GM21526 (cell line): ENCODE data around the gene TMEM258.

Source experiments
- ATAC-seq: cut with Tn5 transposase; IDR thresholded peaks from one replicate; pipeline ENCODE4 v1.9.1; 2021; ENCODE audit warnings: moderate library complexity; ENCODE audit not compliant: unreplicated experiment, low FRiP score

Gene TMEM258

GRCh38 chr11:61826930-61827570 lies 34.7 kb upstream of the TMEM258 start:
- ATAC-seq: peak; percentile 8

GRCh38 chr11:61820174-61820573 lies 27.8 kb upstream of the TMEM258 start:
- ATAC-seq: no peak

- no peak for ATAC-seq
Measured at GRCh38 chr11:61817471-61818202, 25.2 kb upstream of the TMEM258 start.

- ATAC-seq: peak; percentile 46
Measured at GRCh38 chr11:61816736-61817455, 24.5 kb upstream of the TMEM258 start, which contains the start of gene FADS1. Gene FADS1 (minus strand): TSS chr11:61817003. CDS start chr11:61816929, 74 bp downstream.

GRCh38 chr11:61815790-61816735 lies 23.7 kb upstream of the TMEM258 start:
- ATAC-seq: peak; percentile 38

GRCh38 chr11:61814958-61815789 lies 22.8 kb upstream of the TMEM258 start:
- peak; percentile 42 for ATAC-seq

DNA sequence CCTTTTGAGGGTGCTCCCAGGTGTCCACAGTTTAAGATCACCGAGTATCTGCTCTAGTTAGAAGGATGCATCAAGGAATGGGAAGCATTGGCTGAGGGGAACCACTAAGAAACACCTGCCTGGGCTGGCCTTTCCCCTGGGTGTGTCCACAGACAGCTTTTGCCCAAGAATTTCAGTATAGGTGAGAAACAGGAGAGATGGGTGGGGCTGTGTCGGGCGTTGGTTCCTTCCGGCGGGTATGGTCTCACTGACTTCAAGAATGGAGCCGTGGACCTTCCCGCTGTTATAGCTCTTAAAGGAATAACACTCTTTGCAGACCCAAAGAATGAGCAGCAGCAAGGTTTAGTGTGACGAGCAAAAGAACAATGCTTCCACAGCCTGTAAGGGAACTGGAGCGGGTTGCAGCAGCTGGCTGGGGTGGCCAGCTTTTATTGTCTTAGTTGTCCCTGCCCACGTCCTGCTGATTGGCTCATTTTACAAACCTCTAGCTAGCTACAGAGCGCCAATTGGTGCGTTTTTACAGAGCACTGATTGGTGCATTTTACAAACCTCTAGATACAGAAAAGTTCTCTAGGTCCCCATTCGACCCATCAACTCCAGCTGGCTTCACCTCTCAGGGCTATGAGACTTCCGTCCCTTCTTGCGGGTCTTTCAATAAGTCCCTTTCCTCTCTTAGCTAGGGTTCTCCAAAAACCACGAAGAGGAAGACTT lies 22.0 kb upstream of the TMEM258 start:
- ATAC-seq: no peak

DNA sequence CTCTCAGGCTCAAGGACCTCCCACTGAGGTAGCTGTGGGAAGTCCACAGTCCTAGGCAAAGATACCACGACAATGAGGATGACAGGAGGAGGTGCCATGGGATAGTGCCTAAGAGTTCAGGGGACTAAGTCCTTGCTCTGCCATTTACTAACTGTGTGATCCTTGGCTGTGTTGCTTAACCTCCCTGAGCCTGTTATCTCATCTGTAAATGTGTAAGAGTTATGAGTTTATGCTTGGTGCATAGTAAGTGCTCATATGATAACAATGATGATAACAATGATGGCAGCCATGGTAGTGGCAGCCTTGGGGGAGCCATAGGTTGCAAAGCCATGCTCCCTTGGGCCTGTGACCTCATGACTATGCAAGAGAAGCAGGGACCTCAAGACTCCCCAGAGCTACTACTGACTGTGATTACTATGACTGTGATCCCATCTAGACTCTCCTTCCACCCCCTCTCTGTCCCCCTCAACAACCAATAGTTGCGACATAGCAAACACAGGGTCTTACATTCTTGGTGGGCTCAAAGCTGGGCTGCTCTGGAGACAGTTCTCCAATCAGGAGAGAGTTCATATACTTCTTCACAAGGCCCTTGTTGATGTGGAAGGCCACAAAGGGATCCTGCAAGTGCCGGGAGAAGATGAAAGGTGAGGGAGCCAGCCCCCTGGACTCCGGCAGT lies 20.5 kb upstream of the TMEM258 start:
- no peak for ATAC-seq

DNA sequence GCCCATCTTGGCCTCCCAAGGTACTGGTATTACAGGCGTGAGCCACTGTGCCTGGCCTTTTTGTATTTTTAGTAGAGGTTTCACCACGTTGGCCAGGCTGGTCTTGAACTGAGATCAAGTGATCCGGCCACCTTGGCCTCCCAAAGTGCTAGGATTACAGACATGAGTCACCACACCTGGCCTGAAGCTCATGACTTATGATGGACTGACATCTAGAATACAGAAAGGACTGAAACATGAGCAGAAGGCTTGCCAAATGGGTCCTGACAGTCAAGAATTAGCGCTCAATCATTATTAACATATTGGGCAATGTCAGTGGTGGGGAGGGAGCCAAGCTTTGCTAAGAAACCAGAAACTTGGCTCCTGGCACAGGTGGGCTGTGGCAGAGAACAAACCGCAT lies 19.4 kb upstream of the TMEM258 start:
- no peak for ATAC-seq

DNA sequence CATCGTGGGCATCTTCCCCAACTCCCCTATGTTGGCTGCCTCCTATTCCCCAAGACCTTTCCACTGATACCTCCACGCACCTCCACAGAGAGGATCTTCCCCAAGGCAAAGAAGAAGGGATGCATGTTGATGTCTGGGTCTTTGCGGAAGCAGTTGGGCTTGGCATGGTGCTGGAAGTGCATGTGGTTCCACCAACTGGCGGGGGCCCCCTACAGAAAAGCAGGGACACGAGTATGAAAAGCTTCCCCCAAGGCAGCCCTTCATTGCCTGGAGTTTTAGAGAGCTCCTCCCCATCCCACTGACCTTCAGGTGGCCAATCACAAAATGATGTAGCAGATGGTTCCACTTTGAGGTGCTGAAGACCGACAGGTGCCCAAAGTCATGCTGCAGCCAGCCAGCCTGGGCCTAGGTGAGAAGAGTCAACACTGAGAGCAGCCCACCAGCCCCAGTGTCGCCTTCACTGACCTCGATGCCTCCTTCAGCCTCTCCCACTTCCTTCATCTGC lies 18.3 kb upstream of the TMEM258 start:
- ATAC-seq: no peak

DNA sequence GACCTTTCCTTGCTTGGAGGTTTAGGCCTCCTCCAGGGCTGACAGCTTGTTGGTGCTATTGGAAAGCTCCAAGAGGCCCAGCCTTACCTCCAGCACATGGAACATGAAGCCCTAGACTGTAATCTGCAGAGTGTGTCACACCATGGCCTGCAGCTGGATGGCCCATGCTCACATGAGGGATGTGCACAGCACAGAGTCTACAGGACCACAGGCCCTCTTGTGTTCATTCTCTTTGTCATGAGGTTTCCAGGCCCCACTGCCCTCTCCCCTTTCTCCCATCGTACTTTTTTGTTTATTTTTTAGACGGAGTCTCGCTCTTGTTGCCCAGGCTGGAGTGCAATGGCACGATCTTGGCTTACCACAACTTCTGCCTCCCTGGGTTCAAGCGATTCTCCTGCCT lies 14.4 kb upstream of the TMEM258 start:
- no peak for ATAC-seq

DNA sequence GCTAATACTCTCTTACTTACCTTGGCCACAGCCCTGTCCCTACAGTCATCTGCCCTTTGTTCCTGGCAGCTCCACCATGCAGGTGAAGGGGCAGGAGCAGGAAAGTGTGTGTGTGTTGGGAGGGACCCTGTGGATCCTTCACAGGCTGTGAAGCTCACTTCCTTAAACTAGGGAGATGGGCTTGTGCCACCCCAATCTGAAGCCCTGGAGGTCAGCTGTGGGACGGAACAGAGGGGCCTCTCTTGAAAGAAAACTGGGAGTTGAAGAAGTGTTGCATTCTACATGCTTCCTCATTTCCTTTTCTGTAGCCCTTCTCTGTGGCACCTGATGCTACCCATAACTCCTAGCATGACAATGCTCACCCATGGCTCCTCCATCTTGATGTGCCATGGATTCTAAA lies 12.7 kb upstream of the TMEM258 start:
- no peak for ATAC-seq

DNA sequence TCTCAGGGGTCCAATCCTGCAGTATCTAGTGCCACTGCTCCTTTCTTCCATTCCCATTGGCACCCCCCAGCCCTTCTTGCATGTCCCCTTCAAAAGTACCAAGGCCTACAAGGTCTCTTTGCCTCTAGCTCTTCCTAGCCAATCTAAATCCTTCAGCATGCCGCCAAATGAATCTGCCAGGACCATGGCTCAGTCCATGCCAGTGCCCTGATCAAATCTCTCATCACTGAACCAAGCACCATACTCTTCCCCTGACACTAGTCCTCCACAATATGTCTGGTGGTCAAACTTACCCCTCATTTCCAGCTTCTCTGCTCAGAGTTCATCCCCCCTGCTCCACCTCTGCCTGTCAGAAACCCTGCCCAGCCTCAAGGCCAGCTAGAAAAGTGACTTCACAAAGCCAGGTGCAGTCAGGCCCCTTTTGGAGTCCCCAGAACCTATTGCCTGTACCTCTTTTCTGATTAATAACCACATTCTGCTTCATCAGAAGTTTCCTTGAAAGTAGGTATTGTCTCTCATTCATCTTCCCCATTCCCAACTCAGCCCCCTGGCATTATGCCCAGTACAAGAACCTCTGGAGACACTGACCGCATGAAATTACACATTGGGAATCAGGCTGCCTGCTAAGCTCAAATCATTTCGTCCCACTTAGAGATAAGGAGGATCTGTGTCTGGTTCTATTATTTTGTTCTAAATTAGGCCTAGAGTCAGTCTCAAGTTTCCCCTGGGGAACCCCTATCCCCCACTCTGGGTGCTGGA lies 11.7 kb upstream of the TMEM258 start:
- ATAC-seq: no peak

DNA sequence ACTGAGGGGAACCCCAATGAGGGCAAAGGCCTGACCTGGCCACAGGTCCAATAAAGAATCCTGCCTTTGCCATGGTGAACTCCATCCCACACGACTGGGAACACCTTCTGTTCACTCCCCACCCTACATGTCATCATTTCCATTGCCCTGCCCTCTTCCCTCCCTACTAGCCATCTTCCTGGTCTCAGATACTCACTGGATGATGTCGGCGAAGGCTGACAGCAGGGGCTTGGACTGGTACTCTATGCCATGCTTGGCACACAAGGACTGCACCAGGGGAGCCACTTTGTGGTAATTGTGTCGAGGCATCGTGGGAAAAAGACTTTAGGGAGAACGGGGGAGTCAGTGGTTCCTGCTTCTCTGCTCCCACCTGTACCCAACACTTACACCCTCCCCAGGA lies 10.2 kb upstream of the TMEM258 start:
- no peak for ATAC-seq

DNA sequence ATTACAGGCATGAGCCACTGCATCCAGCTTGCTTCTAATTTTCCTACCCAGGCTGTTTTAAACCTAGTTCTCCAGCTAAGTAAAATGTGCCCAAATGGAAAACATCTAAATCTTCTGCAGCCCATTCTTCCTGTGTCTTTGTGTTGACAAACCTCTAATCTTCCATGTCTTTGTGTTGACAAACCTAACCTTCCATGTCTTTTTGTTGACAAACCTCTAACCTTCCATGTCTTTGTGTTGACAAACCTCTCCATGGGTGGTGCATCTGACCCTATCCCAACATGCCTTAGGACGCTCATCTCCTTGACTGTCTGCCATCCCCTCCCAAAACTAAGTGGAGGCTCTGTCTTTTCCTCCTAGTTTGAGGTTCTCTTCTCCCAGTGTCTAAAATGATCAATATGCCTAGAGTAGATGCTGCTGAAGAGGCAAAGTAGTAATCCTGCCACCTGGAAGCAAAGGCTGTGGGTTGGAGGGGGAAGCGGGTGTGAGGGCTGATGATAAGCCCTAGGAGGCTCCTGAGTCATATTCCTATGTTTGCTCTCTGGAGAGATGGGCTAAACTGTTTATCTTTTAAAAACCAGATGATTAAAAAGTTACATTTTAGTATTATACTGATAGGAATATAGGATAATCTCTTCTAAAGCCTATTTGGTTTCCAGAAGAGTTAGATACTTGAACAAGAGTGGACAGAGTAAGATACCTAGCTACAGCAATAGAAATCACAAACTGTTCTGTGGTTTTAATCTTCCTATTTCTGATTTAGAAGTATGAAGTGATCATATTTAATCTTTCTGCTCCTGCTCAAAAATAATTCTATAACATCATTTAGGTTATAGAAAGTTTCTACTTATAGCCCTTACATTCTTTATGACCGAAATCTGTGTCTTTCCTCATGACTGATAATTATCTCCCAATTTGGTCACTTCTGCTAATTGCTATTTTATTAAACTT lies 8.2 kb upstream of the TMEM258 start:
- ATAC-seq: no peak

DNA sequence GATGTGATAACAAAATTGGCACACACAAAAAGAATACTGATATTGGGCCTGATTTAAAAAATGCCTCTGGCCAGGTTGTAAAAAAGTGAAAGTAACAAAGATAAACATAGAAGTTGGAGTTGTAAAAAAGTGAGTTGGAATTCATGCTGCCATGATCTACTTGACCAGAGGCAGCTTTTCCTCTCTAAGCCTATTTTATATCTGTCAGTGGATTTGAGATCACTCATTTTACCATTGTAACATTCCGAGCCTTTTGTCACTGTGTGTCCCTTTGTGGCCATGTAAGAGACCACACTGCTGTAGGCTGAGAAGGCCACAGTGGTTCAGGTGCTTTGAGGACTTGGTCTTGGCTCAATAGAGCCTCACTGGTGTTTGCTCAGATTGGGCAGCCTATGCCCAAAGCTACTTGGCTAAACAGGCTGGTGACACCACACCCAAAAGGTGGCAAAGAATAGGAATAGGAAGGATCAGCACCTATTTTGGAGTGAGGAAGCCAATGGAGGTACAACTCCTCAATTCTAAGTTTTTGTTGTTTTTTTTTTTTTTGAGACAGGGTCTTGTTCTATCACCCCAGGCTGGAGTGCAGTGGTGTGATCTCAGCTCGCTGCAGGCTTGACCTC lies 7.4 kb upstream of the TMEM258 start:
- no peak for ATAC-seq
